CD4-positive, alpha-beta T cell treated with Interleukin-12 subunit alpha and Interleukin-12 subunit beta, for 1 hour (primary cell): ENCODE data around the gene MPP7.
"Not testable (repeated sequence)": the region's sequence is repeated elsewhere in the genome, so short reads cannot be mapped to it uniquely, and the experiment has no call there.

Source experiments
- DNase-seq: peaks from one replicate; pipeline ENCODE4 v3.0.0-alpha.2; 2020

The MPP7 gene

DNA sequence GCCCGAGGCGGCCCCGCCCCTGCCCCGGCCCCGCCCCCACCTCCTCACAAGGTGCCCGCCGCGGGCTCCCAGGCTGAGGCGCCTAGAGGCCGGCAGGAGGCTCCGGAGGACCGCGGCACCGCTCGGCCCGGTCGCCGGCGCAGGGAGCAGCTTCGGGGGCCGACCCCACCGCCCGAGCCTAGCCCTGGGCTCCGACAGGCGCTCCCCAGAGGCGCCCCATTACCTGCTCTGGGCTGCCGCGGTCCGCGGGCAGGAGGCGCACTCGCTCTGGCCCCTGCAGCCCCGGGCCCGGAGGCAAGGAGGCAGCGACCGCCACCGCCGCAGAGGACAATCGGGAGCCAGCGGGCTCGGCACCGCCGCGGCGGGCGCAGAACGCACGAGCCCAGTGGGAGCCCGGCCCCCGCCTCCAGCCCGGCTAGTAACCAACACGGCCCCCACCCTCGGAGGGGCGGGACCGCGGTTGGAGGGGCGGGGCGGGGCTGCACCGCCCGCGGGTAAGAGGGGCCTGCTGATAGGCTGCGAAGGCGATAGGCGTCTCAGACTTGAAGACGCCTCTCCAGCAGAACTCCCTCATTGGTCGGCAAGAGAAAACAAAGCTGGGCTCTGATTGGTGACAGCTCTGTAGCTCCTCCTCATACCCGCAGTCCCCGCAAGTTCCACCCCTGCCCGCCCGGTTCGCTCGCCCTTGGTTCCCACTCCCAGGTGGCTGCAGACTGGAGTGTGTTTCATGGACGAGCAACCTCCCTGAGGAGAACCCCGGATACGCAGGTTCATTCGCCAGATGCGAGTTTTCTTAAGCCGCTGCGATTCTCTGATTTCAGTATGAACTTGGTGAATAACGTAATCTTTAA lies at the start of gene MPP7:
Gene MPP7, minus strand, starts transcription at position 427 of the 851 bp plus-strand sequence. CDS start 64,460 bp downstream, outside the sequence.
- DNase-seq, result peak; percentile 97

DNA sequence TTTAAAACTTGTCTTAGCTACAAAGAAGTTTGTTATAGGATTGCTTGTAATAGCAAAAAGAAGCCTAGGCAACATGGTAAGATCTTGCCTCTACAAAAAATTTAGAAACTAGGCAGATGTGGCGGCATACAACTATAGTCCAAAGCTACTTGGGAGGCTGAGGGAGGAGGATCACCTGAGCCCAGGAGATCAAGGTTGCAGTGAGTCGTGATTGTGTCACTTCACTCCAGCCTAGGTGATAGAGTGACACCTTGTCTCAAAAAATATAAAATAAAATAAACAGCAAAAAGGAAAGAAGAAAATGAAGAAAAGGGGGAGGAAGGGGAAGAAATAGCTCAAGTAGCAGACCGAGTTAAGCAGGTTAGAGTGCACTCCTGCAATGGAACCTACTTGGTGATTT lies 47.0 kb upstream of the MPP7 start:
- DNase-seq, result no peak

DNA sequence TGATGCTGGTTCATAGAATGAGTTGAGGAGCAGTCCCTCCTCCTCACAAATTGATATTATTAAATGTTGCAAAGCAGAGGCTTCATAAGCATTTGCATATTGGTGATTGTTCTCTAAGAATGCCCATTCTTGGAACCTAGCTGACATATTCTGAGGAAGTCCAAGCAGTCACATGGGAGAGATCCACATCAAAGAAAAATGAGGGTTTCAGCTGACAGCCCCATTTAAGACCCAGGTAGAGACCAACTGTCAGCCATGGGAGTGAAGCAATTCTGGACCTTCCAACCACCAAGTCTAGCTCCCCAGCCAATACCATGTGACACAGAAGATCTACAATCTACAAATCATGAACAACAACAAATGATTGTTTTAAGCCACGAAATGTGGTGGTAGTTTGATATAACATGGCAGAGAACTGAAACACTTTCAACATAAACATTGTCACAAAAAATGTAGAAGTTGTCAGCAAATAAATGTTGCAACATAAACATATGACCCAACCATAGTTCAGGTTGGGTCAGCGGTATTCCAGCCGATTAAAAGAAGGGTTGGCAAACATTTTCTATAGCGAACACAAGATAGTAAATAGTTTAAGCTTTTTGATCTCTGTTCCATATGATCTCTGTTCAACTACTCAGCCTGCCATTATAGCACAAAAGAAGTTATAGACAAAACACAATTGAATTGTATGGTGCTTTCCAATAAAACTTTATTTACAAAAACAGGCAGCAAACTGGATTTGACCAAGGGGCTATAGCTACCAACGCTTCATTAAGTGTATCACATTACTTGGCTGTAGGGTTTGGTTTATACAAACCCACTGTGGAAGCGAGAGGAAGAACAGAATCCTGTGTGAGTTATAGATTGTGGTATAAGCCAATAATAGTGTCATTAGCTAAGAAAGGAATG lies 41.4 kb upstream of the MPP7 start:
- no peak for DNase-seq

DNA sequence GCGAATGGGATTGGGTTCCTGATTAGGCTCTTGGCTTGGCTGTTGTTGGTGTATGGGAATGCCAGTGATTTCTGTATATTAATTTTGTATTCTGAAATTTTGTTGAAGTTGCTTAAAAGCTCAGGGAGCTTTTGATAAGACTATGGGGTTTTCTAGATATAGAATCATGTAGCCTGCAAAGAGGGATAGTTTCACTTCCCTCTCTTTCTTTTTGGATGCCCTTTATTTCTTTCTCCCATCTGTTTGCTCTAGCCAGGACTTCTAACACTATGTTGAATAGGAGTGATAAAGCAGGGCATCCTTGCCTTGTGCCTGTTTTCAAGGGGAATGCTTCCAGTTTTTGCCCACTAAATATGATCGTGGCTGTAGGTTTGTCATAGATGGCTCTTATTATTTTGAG lies 40.4 kb upstream of the MPP7 start:
- DNase-seq, result no peak

DNA sequence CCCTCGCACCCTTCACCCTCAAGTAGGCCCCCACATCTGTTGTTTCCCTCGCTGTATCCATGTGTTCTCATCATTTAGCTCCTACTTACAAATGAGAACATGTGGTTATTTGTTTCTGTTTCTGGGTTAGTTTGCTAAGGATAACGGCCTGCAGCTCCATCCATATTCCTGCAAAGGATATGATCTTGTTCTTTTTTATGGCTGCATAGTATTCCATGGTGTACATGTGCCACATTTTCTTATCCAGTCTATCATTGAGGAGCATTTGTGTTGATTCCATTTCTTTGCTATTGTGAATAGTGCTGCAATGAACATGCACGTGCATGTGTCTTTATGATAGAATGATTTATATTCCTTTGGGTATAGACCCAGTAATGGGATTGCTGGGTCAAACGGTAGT lies 38.8 kb upstream of the MPP7 start:
- not testable (repeated sequence) for DNase-seq

DNA sequence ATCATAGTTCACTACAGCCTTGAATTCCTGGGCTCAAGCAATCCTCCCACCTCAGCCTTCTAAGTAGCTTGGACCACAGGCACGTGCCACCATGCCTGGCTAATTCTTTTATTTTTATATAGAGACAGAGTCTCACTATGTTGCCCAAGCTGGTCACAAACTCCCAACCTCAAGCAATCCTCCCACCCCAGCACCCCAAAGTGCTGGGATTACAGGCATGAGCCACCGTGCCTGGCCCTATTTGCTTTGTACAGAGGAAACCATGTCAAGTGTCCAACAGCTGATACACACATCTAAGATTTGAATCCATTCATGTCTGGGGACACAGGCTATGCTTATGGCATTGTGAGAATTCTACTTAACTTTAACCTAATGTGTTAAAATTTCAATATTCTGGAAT lies 29.9 kb upstream of the MPP7 start:
- peak; percentile 37 for DNase-seq

DNA sequence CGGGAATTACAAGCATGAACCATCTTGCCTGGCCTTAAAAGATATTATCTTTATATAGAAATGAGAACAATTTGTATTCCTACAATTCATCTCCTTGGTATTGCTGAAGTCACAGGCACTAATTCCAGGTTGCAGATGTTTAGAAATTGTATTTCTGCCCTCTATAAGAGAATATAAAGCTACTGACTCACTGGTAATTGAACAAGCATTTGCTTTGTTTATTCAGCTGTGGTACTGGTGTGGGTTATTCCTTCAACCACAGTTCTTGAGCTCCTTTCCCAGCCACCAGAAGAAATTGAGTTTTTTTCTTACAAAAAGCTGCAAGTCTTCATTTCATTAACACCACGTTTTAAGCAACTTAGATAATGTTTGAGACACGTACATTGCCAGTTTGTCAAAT lies 29.0 kb upstream of the MPP7 start:
- DNase-seq, result peak; percentile 52

DNA sequence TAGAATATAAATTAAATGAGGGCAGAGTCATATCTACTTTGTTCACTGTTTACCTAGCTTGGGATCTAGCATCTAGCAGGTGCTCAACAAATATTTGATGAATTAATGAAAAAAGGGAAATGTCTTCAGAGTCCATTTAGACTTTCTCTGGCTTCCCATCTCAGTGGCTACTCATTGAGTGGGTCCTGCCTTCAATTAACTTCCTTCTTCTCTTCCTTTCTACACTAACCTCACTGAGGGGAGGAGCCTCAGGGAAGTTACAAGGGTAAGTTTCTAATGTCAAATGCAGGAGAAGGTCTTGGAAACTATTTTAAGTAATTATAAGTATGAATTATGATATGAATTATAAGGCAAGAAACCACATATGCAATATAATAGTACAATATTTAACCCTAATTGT lies 28.2 kb upstream of the MPP7 start:
- DNase-seq, result peak; percentile 26

DNA sequence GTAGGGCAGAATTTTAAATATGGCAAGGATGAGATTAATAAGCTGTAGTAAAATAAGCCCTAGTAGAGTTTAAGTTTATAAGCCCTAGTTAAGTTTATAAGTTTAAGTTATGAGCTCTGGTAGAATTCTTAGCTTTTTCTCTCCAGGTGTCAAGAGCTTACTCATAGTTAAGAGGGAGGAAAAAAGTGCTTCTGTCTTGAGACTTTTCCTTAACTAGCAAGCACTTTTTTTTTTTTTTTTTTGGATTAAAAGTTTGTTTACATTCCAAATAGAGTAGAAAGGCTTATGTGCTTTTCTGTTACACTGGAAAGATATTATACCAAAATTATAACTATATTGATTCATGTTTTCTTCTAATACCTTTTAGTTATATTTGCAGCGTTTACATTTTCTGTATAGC lies 25.5 kb upstream of the MPP7 start:
- no peak for DNase-seq

DNA sequence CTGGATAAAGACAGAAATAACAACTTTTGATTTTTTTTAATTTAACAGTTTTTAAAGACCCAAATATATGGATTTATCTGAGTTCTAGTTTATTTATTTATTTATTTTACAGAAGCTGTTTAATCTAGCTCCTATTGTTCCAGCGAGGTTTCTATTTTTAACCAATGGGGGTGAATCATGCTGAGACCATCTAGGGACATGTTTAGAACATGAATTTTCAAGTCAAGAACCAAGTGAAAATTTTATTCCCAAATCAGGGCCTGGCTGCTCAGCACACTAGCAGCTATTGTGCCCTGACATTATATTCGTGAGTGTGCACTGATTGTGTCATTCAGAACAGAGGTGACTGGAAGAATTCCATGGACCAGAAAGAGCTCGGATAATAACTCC lies 24.6 kb upstream of the MPP7 start:
- DNase-seq, result no peak

DNA sequence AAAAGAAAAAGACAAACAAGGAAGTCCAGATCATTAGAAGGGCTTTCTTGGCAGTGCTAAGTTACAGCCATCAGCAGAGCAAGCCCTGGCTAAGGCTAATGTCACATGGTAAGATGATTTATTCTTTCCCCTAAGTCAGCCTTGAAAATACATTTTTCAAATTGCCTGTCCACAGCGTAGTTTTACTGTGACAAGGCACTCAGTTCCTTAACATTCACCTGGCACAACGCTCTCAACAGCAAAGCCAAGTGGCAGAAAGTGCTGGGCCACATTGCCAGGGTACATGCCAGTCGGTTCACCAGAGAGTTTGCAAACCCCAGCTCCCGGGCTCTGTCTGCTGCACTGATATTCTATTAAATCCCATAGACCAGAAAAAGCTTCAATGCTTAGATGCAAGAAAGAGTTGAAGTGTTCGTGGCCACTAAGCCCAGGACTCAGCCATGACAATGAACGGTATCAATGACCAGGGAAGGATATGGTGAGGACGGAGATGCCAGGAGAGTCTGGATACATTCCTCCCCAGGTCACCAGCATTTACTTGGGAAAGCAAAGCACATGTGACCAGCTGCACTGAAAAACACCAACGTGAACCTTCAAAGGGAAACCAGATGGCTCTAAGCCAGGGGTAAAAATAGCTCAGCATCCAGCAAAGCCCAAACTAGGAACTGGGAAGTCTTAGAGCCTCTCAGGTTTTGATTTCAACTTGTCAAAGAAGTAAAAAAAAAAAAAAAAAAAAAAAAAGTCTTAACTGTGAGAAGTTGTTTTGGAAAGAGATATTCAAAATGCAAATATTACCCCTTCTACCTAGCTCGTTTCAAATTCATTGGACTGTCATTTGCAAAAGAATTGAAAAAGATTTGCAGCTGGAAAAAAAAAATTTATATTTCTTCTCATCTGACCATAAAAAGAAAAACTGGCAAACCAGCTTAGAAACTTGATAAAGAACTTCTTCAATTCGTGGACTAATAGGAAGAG lies 23.9 kb upstream of the MPP7 start:
- no peak for DNase-seq

DNA sequence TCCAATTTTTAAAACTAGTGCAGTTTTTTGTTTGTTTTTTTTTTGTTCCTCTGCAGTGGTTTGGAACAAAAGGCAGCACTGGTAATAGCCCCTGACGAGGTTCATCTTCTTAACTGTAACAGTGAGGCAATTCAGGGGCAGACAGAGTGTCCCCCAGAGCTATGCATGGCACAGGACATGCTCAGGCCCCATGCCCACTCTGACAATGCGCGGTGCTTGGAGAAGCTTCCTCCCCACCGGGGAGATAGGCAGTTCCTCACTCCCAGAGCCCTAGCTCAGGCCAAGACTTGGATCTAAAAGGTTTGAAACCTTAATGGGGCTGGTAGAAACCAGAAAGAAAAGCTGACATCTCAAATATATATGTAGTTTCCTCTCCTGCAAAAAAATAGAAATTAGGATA lies 17.9 kb upstream of the MPP7 start:
- no peak for DNase-seq

DNA sequence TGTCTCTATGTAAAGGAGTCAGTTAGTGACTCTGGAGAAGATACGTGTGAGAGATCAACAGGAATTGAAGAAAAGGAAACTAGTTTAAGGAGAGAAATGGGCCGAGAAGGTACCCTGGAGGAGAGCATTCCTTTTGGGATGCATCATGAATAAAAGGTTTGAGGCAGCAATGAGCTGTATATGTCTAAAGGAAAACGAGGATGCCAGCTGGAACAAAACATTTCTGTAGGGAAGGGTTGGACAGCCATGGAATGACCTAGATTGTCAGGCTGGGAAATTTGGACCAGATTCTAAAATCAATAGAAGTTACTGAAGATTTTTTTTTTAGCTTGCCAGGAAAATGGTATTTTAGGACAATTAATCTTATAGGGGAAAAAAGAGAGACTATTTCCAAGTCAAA lies 17.2 kb upstream of the MPP7 start:
- DNase-seq, result no peak

DNA sequence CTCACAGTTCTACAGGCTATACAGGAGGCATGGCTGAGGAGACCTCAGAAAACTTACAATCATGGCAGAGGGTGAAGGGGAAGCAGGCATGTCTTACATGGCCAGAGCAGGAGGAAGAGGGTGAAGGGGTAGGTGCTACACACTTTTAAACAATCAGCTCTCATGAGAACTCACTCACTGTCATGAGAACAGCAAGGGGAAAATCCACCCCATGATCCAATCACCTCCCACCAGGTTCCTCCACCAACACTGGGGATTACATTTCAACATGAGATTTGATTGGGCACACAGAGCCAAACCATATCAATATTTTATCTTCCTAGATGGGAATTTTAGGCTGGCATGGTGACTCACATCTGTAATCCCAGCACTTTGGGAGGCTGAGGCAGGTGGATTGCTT lies 16.2 kb upstream of the MPP7 start:
- not testable (repeated sequence) for DNase-seq

DNA sequence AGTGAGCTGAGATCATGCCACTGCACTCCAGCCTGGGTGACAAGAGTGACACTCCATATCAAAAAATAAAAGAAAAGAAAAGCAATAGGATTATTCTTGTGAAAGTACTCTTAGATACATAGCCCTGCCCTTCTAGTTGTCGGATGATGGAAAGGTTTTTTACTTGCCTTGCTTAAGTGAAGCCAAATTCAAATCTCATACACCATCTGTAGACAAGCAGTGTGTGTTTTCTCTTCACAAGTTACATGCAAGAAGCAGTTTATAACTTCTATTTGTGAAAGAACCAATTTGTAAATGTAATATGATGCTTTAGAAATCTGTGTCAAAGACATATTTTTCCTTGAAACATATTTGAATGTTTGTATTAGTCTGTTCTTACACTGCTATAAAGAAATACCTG lies 15.8 kb upstream of the MPP7 start:
- no peak for DNase-seq

DNA sequence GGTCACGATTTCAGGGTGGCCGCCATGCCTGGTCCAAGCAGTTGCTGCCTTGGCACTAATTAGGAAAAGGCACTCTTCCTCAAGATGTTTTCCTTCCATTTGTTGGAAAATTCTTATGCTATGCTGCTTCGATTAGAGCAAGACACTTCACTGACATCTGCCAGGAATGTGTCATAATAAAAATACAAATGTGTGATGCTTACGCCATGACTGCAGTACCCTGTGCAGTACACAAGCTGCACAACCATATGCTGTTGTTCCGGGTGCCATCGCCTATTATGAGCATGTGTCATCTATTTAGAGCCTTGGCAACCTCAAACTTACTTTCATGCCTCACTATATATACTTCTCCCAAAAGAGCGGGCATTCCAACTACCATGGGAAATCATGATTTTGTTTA lies 14.9 kb upstream of the MPP7 start:
- DNase-seq, result no peak

DNA sequence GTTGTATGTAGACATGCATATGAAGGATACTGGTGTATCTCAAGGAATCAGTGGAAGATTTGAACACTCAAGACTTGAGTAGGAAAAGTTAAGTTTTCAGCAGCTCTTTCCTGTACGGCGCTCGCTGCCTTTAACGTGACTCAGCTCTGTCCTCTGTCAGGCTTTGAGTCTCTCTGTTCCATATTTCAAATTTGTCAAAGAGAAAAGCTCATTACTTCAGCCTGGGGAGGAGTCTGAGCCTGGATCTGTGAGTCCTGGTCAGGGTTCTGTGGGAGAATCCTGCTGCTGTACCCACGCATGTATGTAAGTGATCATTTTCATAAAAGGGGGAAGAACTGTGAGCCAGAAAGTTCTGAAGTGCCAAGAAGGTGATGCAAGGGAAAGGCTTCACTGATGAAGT lies 13.8 kb upstream of the MPP7 start:
- DNase-seq, result no peak

DNA sequence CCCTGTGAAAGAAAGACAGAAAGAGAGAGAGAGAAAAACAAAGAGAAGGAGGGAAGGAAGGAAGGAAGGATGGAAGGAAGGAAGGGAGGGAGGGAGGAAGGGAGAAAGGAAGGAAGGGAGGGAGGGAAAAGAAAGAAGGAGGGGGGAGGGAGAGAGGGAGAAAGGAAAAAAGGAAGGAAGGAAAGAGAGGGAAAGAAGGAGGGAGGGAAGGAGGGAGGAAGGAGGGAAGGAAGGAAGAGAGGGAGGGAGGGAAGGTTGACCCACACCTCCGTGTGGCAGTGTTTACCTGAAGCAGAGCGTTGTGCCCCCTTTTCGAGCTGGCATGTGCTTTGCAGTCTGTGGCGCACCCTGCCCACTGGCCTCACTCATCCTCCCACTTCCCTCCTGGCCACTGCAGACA lies 12.3 kb upstream of the MPP7 start:
- no peak for DNase-seq

DNA sequence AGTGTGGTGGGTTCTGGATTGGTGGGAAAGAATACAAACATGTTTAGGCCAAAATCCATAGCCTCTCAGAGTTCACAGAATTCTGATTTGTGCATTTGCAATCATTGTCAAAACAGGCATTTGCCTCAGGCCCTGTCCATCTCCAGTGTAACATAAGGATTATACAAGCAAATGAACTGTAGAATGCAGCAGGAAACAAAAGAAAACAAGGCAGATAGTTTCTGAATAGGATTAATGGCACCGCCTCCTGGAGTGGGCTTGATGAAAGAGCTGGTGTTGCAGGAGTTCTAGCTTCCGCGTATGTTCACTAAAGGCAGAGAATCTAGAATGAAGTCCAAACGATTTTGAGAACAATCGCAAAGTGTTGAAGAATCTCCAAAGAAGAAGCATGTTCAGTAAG lies 11.3 kb upstream of the MPP7 start:
- no peak for DNase-seq

DNA sequence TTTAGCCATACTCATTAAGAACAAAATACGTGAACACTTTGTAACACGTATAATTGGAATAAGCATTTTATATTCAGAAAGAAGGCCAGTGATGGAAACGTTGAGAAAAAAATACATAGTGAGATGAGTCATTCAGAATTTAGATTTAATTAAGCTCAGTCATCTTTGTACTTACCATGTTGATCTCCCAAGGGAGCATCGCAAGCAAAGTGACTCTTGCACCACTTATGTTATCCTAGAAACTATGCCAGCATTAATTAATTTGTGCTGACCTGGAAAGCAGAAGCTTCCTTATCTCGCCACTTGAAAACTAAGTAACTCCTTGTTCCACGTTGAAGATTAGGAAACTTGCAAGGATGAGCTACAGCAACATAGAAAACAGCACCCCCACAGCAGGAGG lies 9.7 kb upstream of the MPP7 start:
- no peak for DNase-seq

DNA sequence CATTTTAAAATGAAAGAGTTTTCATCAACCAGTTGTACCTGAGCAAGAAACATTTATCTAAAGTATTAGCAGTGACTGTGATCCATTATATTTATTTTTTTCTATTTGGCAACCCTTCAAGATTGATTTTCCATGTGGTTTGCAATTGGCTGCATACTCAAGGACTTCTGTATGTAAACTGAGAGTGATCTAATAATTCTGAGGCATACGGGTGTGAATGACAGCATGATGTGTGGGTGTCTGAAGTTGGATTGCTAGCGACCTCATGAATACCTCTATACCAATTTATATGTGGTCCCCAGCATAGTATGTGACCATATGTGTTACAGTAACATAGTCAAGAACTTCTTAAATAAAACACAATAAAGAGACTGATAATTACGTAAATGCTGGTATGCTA lies 8.2 kb upstream of the MPP7 start:
- no peak for DNase-seq

DNA sequence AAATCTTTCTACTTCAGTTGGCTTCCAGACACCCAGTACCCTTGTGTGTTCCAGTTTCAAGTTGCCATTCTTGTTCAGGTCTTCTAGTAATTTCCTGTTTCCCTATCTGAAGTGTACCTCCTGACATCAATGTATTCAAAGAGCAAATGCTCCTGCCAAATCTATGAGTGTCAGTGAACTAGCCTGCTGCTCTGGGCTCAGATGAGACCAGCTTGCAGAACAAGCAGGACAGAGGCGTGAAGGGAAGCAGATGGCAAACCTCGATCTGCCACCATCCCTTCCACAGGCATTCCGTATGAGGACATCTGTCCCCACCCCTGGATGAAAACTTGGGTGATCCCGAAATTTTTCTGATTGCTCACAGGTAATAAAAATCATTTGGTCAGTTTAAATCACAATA lies 4.4 kb upstream of the MPP7 start:
- no peak for DNase-seq

DNA sequence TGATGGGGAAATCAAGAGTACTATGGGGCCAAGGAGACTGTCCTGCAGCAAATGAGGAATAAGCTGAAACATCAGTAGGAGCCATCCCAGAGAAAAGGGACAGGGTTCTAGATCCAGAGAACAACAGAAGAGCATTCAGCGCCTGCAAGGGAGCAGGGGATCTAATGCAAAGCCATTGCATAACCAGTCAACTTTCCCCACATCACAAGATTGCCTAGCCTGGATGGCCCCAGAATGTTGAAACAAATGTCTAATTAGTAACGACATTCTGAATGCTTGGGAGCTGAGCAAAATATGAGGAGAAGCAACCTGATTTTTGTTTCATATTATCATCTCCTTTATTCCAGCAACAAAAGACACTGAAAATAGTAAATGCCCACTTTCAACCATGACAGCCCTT lies 2.7 kb upstream of the MPP7 start:
- DNase-seq, result no peak
